Stomach smooth muscle (tissue), 2 donors: Measurements from ENCODE around the gene SLC35F1.

Experiments used
- H3K27ac ChIP-seq: one replicate; pipeline ENCODE4 v1.7.0; 2013; ENCODE audit warnings: mild to moderate bottlenecking, low read length, inconsistent platforms
- H3K27me3 ChIP-seq, 2 donors: one replicate each; pipeline ENCODE4 v1.7.0; 2013; ENCODE audit warnings: low read length in 2 of 2; ENCODE audit not compliant: insufficient read depth in 2 of 2, control insufficient read depth in 1 of 2
- H3K36me3 ChIP-seq, 2 donors: one replicate each; pipeline ENCODE4 v1.7.0; 2013; ENCODE audit warnings: low read length in 2 of 2; ENCODE audit not compliant: control insufficient read depth in 2 of 2, insufficient read depth in 2 of 2
- H3K4me1 ChIP-seq: one replicate; pipeline ENCODE4 v1.7.0; 2013; ENCODE audit warnings: low read length; ENCODE audit not compliant: control insufficient read depth, insufficient read depth
- H3K4me3 ChIP-seq, 2 donors: one replicate each; pipeline ENCODE4 v1.7.0; 2013; ENCODE audit warnings: low read length in 2 of 2
- H3K9ac ChIP-seq, 2 donors: one replicate each; pipeline ENCODE4 v1.7.0; 2013; ENCODE audit warnings: low read length in 2 of 2, mild to moderate bottlenecking in 1 of 2
- H3K9me3 ChIP-seq, 2 donors: one replicate each; pipeline ENCODE4 v1.7.0; 2013; ENCODE audit warnings: low read length in 2 of 2; ENCODE audit not compliant: control insufficient read depth in 2 of 2
- donor health status: healthy.
- donor health status: Pancreatic carcinoma.

SLC35F1 gene

GRCh38 chr6:118212451-118213173 lies 305.5 kb downstream of the SLC35F1 start:
- H3K9me3 ChIP-seq = no peaks in the 10 kb centered on the region
- no peaks in the 10 kb centered on the region for H3K36me3 ChIP-seq
- H3K4me1 ChIP-seq = no peaks in the 10 kb centered on the region
- no peak overlapping the region for H3K4me3 ChIP-seq
- H3K27me3 ChIP-seq = no peaks in the 10 kb centered on the region
- H3K9ac ChIP-seq = no peak overlapping the region
- no peak overlapping the region for H3K27ac ChIP-seq

GRCh38 chr6:118215269-118215668 lies 308.2 kb downstream of the SLC35F1 start:
- no peak overlapping the region for H3K4me3 ChIP-seq
- no peaks in the 10 kb centered on the region for H3K9me3 ChIP-seq

GRCh38 chr6:118216751-118217150 lies 309.7 kb downstream of the SLC35F1 start:
- Histone ChIP-seq H3K36me3 (no peaks in the 10 kb centered on the region), H3K27me3 (no peaks in the 10 kb centered on the region), H3K9ac (no peak overlapping the region), H3K9me3 (no peaks in the 10 kb centered on the region), H3K4me3 (no peak overlapping the region), H3K27ac (no peak overlapping the region), H3K4me1 (no peaks in the 10 kb centered on the region)

More at GRCh38 chr6:118215269-118215668, 308.2 kb downstream of the SLC35F1 start:
- Histone ChIP-seq H3K36me3 (no peaks in the 10 kb centered on the region), H3K27ac (no peak overlapping the region), H3K27me3 (no peaks in the 10 kb centered on the region), H3K9ac (no peak overlapping the region), H3K4me1 (no peaks in the 10 kb centered on the region)

- H3K9ac ChIP-seq = no peak overlapping the region
- no peak overlapping the region for H3K4me3 ChIP-seq
- no peaks in the 10 kb centered on the region for H3K36me3 ChIP-seq
- no peaks in the 10 kb centered on the region for H3K4me1 ChIP-seq
- H3K27ac ChIP-seq = no peak overlapping the region
- H3K9me3 ChIP-seq = no peaks in the 10 kb centered on the region
- no peaks in the 10 kb centered on the region for H3K27me3 ChIP-seq
Observed at GRCh38 chr6:118218156-118218555, 311.1 kb downstream of the SLC35F1 start.

GRCh38 chr6:118220429-118221128 lies 313.5 kb downstream of the SLC35F1 start:
- H3K36me3 ChIP-seq = no peaks in the 10 kb centered on the region
- no peaks in the 10 kb centered on the region for H3K27me3 ChIP-seq
- no peak overlapping the region for H3K27ac ChIP-seq
- no peak overlapping the region for H3K4me3 ChIP-seq
- H3K9me3 ChIP-seq = peaks cover 0 to 2% of the 10 kb centered on the region in 2 donors
- H3K4me1 ChIP-seq = no peaks in the 10 kb centered on the region
- no peak overlapping the region for H3K9ac ChIP-seq

GRCh38 chr6:118223316-118223715 lies 316.3 kb downstream of the SLC35F1 start:
- Histone ChIP-seq H3K4me1 (no peaks in the 10 kb centered on the region), H3K36me3 (no peaks in the 10 kb centered on the region), H3K27me3 (no peaks in the 10 kb centered on the region), H3K9ac (no peak overlapping the region), H3K4me3 (no peak overlapping the region), H3K9me3 (peaks cover 0 to 2% of the 10 kb centered on the region in 2 donors), H3K27ac (no peak overlapping the region)

- Histone ChIP-seq H3K27ac (no peak overlapping the region), H3K36me3 (no peaks in the 10 kb centered on the region), H3K4me1 (no peaks in the 10 kb centered on the region), H3K9me3 (peaks cover 0 to 2% of the 10 kb centered on the region in 2 donors), H3K9ac (no peak overlapping the region), H3K27me3 (no peaks in the 10 kb centered on the region), H3K4me3 (no peak overlapping the region)
Observed at GRCh38 chr6:118228886-118229285, 321.8 kb downstream of the SLC35F1 start.

- Histone ChIP-seq H3K9ac (no peak overlapping the region), H3K4me3 (no peak overlapping the region), H3K4me1 (no peaks in the 10 kb centered on the region), H3K9me3 (no peaks in the 10 kb centered on the region), H3K36me3 (no peaks in the 10 kb centered on the region), H3K27me3 (peaks cover 0 to 4% of the 10 kb centered on the region in 2 donors), H3K27ac (no peak overlapping the region)
Observed at GRCh38 chr6:118240878-118241528, 333.9 kb downstream of the SLC35F1 start.

- Histone ChIP-seq H3K36me3 (no peaks in the 10 kb centered on the region), H3K27me3 (peaks cover 0 to 4% of the 10 kb centered on the region in 2 donors), H3K4me3 (no peak overlapping the region), H3K9me3 (peaks cover 4% of the 10 kb centered on the region in 2 donors), H3K27ac (no peak overlapping the region), H3K9ac (no peak overlapping the region), H3K4me1 (no peaks in the 10 kb centered on the region)
Observed at GRCh38 chr6:118246406-118246805, 339.3 kb downstream of the SLC35F1 start.

- H3K36me3 ChIP-seq = no peaks in the 10 kb centered on the region
- no peak overlapping the region for H3K9ac ChIP-seq
- H3K27ac ChIP-seq = no peak overlapping the region
- H3K4me3 ChIP-seq = no peak overlapping the region
- no peaks in the 10 kb centered on the region for H3K4me1 ChIP-seq
- H3K9me3 ChIP-seq = peaks cover 4% of the 10 kb centered on the region in 2 donors
- peaks cover 0 to 3% of the 10 kb centered on the region in 2 donors for H3K27me3 ChIP-seq
Observed at GRCh38 chr6:118248171-118248570, 341.1 kb downstream of the SLC35F1 start.
